ENCODE measurements around the gene MAGED4.

The MAGED4 gene

GRCh38 chrX:52213276-52213675 lies 28.6 kb downstream of the MAGED4 start:
- TF ChIP-seq MYC (IDR thresholded peaks at IDR 0.05; ENCODE audit: low read depth, low read length) (no peak), MAX (IDR thresholded peaks at IDR 0.05; ENCODE audit: low read depth, low read length) (no peak), POLR2A (IDR thresholded peaks at IDR 0.05; ENCODE audit: extremely low read depth, insufficient read length) (no peak), CTCF (IDR thresholded peaks at IDR 0.05; ENCODE audit: low read depth, low read length) (no peak)
- no peak for DNase-seq (ENCODE audit: low read depth)
- no peak overlapping the region for H3K4me3 ChIP-seq (ENCODE audit: low read depth, low read length)

GRCh38 chrX:52216541-52216940 lies 31.9 kb downstream of the MAGED4 start:
- TF ChIP-seq POLR2A (IDR thresholded peaks at IDR 0.05; ENCODE audit: extremely low read depth, insufficient read length) (no peak), CTCF (IDR thresholded peaks at IDR 0.05; ENCODE audit: low read depth, low read length) (no peak), MYC (IDR thresholded peaks at IDR 0.05; ENCODE audit: low read depth, low read length) (no peak), MAX (IDR thresholded peaks at IDR 0.05; ENCODE audit: low read depth, low read length) (no peak)
- H3K4me3 ChIP-seq (ENCODE audit: low read depth, low read length) = no peak overlapping the region
- no peak for DNase-seq (ENCODE audit: low read depth)

GRCh38 chrX:52217494-52218160 lies 32.9 kb downstream of the MAGED4 start:
- TF ChIP-seq MAX (IDR thresholded peaks at IDR 0.05; ENCODE audit: low read depth, low read length) = no peak
- no peak for TF ChIP-seq POLR2A (IDR thresholded peaks at IDR 0.05; ENCODE audit: extremely low read depth, insufficient read length)
- TF ChIP-seq CTCF (IDR thresholded peaks at IDR 0.05; ENCODE audit: low read depth, low read length) = no peak
- TF ChIP-seq MYC (IDR thresholded peaks at IDR 0.05; ENCODE audit: low read depth, low read length) = no peak
- no peak overlapping the region for H3K4me3 ChIP-seq (ENCODE audit: low read depth, low read length)
- no peak for DNase-seq (ENCODE audit: low read depth)

- no peak for DNase-seq (ENCODE audit: low read depth)
- H3K4me3 ChIP-seq (ENCODE audit: low read depth, low read length) = no peak overlapping the region
- TF ChIP-seq POLR2A (IDR thresholded peaks at IDR 0.05; ENCODE audit: extremely low read depth, insufficient read length) = no peak
- TF ChIP-seq CTCF (IDR thresholded peaks at IDR 0.05; ENCODE audit: low read depth, low read length) = no peak
- TF ChIP-seq MYC (IDR thresholded peaks at IDR 0.05; ENCODE audit: low read depth, low read length) = no peak
- no peak for TF ChIP-seq MAX (IDR thresholded peaks at IDR 0.05; ENCODE audit: low read depth, low read length)
Observed at GRCh38 chrX:52220936-52221335, 36.2 kb downstream of the MAGED4 start.

Data from NB4 (cell line).